ENCODE data around the gene RYR2. TPM values are rescaled to one million over a fixed set of nuclear protein-coding genes. Genes with fewer than 3 reads are reported as not detected.

Gene RYR2
- total RNA-seq, 3 donors from 2014 or later, result 0.35 to 5.9 (median 0.94) TPM

DNA sequence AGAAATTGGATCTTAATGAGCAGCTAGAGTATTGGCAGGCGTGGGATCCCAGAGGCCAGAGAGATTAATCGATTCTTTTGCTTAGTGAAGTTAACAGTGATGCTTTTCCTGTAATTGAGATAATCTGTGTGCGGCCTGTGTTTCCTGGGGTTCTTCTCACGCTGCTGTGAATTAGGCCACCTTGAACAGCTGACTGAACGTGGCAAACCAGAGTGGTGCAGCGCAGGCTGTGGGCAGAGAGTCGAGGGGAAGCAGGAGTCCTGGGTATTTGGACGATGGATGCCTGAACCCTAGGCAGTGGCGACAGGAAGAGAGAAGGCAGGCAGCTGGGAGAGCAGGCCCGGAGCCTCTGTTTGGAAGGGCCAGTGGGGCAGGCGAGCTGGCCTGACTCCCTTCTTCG lies 51.7 kb downstream of the RYR2 start:
- no peak for DNase-seq
- H3K9me3 ChIP-seq, result no peaks in the 10 kb centered on the region
- TF ChIP-seq CTCF (IDR thresholded peaks at IDR 0.05), result no peak
- intact Hi-C loops (cut with DNase I, micrococcal nuclease), result no loop called here
- H3K36me3 ChIP-seq (ENCODE audit: low read depth), result no peaks in the 10 kb centered on the region
- H3K4me3 ChIP-seq, result no peak overlapping the region
- no peaks in the 10 kb centered on the region for H3K4me1 ChIP-seq (ENCODE audit: low read depth)
- no peak for ATAC-seq

GRCh38 chr1:237098541-237098940 lies 56.6 kb downstream of the RYR2 start:
- no peak for DNase-seq
- ATAC-seq, result no peak
- intact Hi-C loops (cut with DNase I, micrococcal nuclease), result no loop called here
- no peaks in the 10 kb centered on the region for H3K9me3 ChIP-seq
- TF ChIP-seq CTCF (IDR thresholded peaks at IDR 0.05), result no peak
- H3K4me3 ChIP-seq, result no peak overlapping the region
- no peaks in the 10 kb centered on the region for H3K4me1 ChIP-seq (ENCODE audit: low read depth)
- no peaks in the 10 kb centered on the region for H3K36me3 ChIP-seq (ENCODE audit: low read depth)

DNA sequence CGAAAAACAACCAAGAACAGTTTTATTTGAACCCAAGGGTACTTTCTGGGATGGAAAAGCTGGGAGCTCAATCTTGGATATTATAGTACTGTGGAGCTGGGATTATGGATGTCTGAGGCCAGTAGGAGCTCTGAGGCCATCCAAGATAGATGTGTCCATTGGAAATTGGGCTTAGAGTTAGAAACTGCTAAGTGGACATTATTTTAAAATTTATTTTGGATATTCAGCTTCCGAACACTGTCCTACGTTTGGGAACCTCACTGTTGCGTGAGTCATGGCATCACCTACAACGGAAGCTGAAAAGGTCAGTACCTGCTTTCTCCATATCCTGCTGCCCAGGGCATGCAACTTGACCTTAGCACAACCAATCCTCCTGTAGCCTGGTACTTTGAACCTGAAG lies 61.0 kb downstream of the RYR2 start:
- Histone ChIP-seq H3K36me3 (ENCODE audit: low read depth) (no peaks in the 10 kb centered on the region), H3K4me3 (no peak overlapping the region), H3K9me3 (no peaks in the 10 kb centered on the region), H3K4me1 (ENCODE audit: low read depth) (no peaks in the 10 kb centered on the region)
- DNase-seq (no peak), ATAC-seq (no peak)
- no peak for TF ChIP-seq CTCF (IDR thresholded peaks at IDR 0.05)
- intact Hi-C loops (cut with DNase I, micrococcal nuclease), result no loop called here

DNA sequence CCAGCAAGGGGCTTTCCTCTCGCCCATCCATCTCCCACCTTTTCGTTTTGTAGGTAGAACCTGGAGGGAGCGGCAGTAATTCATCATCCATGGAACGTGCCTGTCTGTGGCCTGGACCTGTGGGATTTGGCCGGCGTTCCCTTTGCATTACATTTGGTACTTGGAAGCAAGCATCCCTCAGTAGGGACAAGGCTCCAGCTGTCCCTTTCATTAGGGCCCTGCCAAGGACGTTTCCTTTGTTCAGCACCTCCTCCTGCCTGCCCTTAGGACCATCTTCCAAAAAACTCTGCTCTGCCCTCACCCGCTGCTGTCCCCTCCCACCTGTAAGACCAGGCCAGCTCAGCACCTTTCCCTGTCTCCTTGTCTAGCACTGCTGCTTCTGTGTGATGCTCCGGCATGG lies 62.1 kb downstream of the RYR2 start:
- H3K36me3 ChIP-seq (ENCODE audit: low read depth), result no peaks in the 10 kb centered on the region
- no peak overlapping the region for H3K4me3 ChIP-seq
- intact Hi-C loops (cut with DNase I, micrococcal nuclease), result no loop called here
- ATAC-seq, result no peak
- TF ChIP-seq CTCF (IDR thresholded peaks at IDR 0.05), result no peak
- no peak for DNase-seq
- no peaks in the 10 kb centered on the region for H3K4me1 ChIP-seq (ENCODE audit: low read depth)
- no peaks in the 10 kb centered on the region for H3K9me3 ChIP-seq

GRCh38 chr1:237105826-237106225 lies 63.8 kb downstream of the RYR2 start:
- Histone ChIP-seq H3K4me1 (ENCODE audit: low read depth) (no peaks in the 10 kb centered on the region), H3K36me3 (ENCODE audit: low read depth) (no peaks in the 10 kb centered on the region), H3K9me3 (no peaks in the 10 kb centered on the region), H3K4me3 (no peak overlapping the region)
- no peak for TF ChIP-seq CTCF (IDR thresholded peaks at IDR 0.05)
- ATAC-seq (no peak), DNase-seq (no peak)
- intact Hi-C loops (cut with DNase I, micrococcal nuclease), result no loop called here
